HCT116 (cell line): Measurements from ENCODE around the gene PGGHG. TPM values are rescaled to one million over a fixed set of nuclear protein-coding genes. Genes with fewer than 3 reads are reported as not detected.

Experiments
- ATAC-seq: fragments of 200-7000 bp; cut with Tn5 transposase; 2 replicates; pipeline ENCODE4 v1.9.1; 2020; ENCODE audit warnings: mild to moderate bottlenecking, moderate library complexity
- BruUV-seq: library from RNA; stranded (reverse); fragments of 400-500 nt; replicated peaks from 2 replicates; lab custom pipeline; 2021; lab: Mats Ljungman, UMichigan
- CTCF ChIA-PET: fragments of 300-600 bp; sonication (Branson Sonifier 250); formaldehyde crosslinking; loops from one replicate; lab custom pipeline; 2021; ENCODE audit warnings: antibody characterized with exemption; lab: Charles Lee
- POLR2A ChIA-PET: fragments of 300-600, 350-600 bp; sonication (Branson Sonifier 250); formaldehyde crosslinking; loops from one replicate; lab custom pipeline; 2021; ENCODE audit warnings: antibody characterized with exemption; lab: Charles Lee
- RAD21 ChIA-PET, 2 experiments: fragments of 300-600 bp; sonication (Branson Sonifier 250); formaldehyde crosslinking; loops; one replicate each; lab custom pipeline; 2023; ENCODE audit warnings: low total read pairs in 2 of 2; ENCODE audit not compliant: uncharacterized antibody in 2 of 2, unreplicated experiment in 2 of 2, low non-redundant PET in 1 of 2; lab: Charles Lee
- DNase-seq: peaks from one replicate; pipeline ENCODE4 v3.0.0-alpha.2; 2010; ENCODE audit warnings: low read depth, low spot score
- H2AFZ ChIP-seq: fragments of 200-600 bp; shearing (Covaris generic), sonication (generic); 2 replicates; pipeline ENCODE4 v1.6.1; 2017; ENCODE audit warnings: low read depth, mixed run types, mixed read lengths, antibody characterized with exemption, low read length; ENCODE audit not compliant: poor library complexity, severe bottlenecking
- H3K27ac ChIP-seq: 2 replicates; pipeline ENCODE4 v1.5.1; 2012; ENCODE audit warnings: low read depth, low read length
- H3K27me3 ChIP-seq: fragments of 200-600 bp; sonication (generic); 2 replicates; pipeline ENCODE4 v1.6.1; 2016; ENCODE audit warnings: mixed run types, low read length, mixed read lengths; ENCODE audit not compliant: insufficient read depth
- H3K36me3 ChIP-seq, 2 experiments: fragments of 200-500 bp in 1 of 2; fragments of 200-600 bp in 1 of 2; sonication (Bioruptor generic) in 1 of 2; sonication (generic) in 1 of 2; 2 replicates each; pipeline versions ENCODE4 v1.5.1 to v1.6.1; 2014 to 2016; ENCODE audit warnings: low read length in 2 of 2, inconsistent platforms in 1 of 2, mixed read lengths in 1 of 2, mixed run types in 1 of 2; ENCODE audit not compliant: insufficient read depth in 2 of 2, control insufficient read depth in 1 of 2
- H3K4me1 ChIP-seq, 2 experiments: fragments of 200-600 bp in 1 of 2; sonication (generic) in 1 of 2; 2 replicates each; pipeline versions ENCODE4 v1.5.1 to v1.6.1; 2012 to 2017; ENCODE audit warnings: low read length in 2 of 2, inconsistent platforms in 1 of 2, mild to moderate bottlenecking in 1 of 2, mixed read lengths in 1 of 2, mixed run types in 1 of 2, moderate library complexity in 1 of 2; ENCODE audit not compliant: insufficient read depth in 2 of 2, control insufficient read depth in 1 of 2
- H3K4me2 ChIP-seq: fragments of 200-600 bp; sonication (generic); 2 replicates; pipeline ENCODE4 v1.6.1; 2017; ENCODE audit warnings: mixed run types, low read length, mixed read lengths
- H3K4me3 ChIP-seq, 2 experiments: fragments of 200-600 bp in 1 of 2; sonication (generic) in 1 of 2; replicated peaks in 1 of 2; 2 replicates each; pipeline ENCODE4 v1.5.1; 2011 to 2016; ENCODE audit warnings: low read length in 2 of 2, control low read depth in 1 of 2, low read depth in 1 of 2, mild to moderate bottlenecking in 1 of 2, mixed read lengths in 1 of 2, mixed run types in 1 of 2
- H3K79me2 ChIP-seq: fragments of 200-600 bp; sonication (generic); 2 replicates; pipeline ENCODE4 v1.6.1; 2017; ENCODE audit warnings: mild to moderate bottlenecking, mixed run types, low read length, moderate library complexity, mixed read lengths; ENCODE audit not compliant: insufficient read depth
- H3K9ac ChIP-seq: fragments of 200-600 bp; sonication (generic); 2 replicates; pipeline ENCODE4 v1.6.1; 2016; ENCODE audit warnings: low read length, mixed read lengths
- H3K9me2 ChIP-seq: fragments of 200-600 bp; sonication (generic), shearing (Covaris generic); 2 replicates; pipeline ENCODE4 v1.6.1; 2017; ENCODE audit warnings: mixed run types, mild to moderate bottlenecking, moderate library complexity; ENCODE audit not compliant: insufficient read depth
- H3K9me3 ChIP-seq, 2 experiments: fragments of 200-500 bp in 1 of 2; fragments of 200-600 bp in 1 of 2; sonication (Bioruptor generic) in 1 of 2; sonication (generic) in 1 of 2; 2 replicates each; pipeline ENCODE4 v1.6.1; 2014 to 2017; ENCODE audit warnings: low read length in 2 of 2, mixed read lengths in 2 of 2, inconsistent platforms in 1 of 2, low read depth in 1 of 2, mild to moderate bottlenecking in 1 of 2, mixed run types in 1 of 2, moderate library complexity in 1 of 2; ENCODE audit not compliant: control insufficient read depth in 1 of 2, insufficient read depth in 1 of 2
- H4K20me1 ChIP-seq: fragments of 200-600 bp; sonication (generic), shearing (Covaris generic); 2 replicates; pipeline ENCODE4 v1.6.1; 2017; ENCODE audit warnings: mixed run types, mild to moderate bottlenecking, moderate library complexity; ENCODE audit not compliant: insufficient read depth
- CEBPB ChIP-seq: IDR thresholded peaks from 2 replicates; pipeline ENCODE4 v1.6.1; 2012; ENCODE audit warnings: low read depth
- EZH2 ChIP-seq: fragments of 200-600 bp; sonication (generic); IDR thresholded peaks from 2 replicates; pipeline ENCODE4 v1.6.1; 2017; ENCODE audit warnings: antibody characterized with exemption, mixed run types
- FOSL1 ChIP-seq: IDR thresholded peaks from 2 replicates; pipeline ENCODE4 v1.6.1; 2012; ENCODE audit warnings: low read depth
- POLR2AphosphoS5 ChIP-seq: IDR thresholded peaks from 2 replicates; pipeline ENCODE4 v1.6.1; 2011; ENCODE audit warnings: mild to moderate bottlenecking, low read depth, low read length, moderate library complexity
- RAD21 ChIP-seq: IDR thresholded peaks from 2 replicates; pipeline ENCODE4 v1.6.1; 2012; ENCODE audit warnings: low read depth, mild to moderate bottlenecking
- SP1 ChIP-seq: IDR thresholded peaks from 2 replicates; pipeline ENCODE4 v1.6.1; 2012; ENCODE audit warnings: low read depth
- TCF7L2 ChIP-seq: IDR thresholded peaks from 2 replicates; pipeline ENCODE4 v1.7.0; 2011; ENCODE audit warnings: borderline replicate concordance, inconsistent platforms; ENCODE audit not compliant: insufficient read depth, insufficient read length; ENCODE audit errors: extremely low read depth
- ZFX ChIP-seq: fragments of 450-650 bp; IDR thresholded peaks from 2 replicates; pipeline ENCODE4 v1.6.1; 2017
- ZNF274 ChIP-seq: fragments of 200-500 bp; sonication (Bioruptor generic); IDR thresholded peaks from 2 replicates; pipeline ENCODE4 v1.6.1; 2014; ENCODE audit warnings: mild to moderate bottlenecking, low read depth, low read length, inconsistent platforms
- intact Hi-C: fragments of 100-400 bp; cut with micrococcal nuclease; formaldehyde crosslinking; loops from 2 replicates; pipeline ENCODE4 v1.10.0; 2022
- total RNA-seq: library from RNA; stranded (reverse); gene quantifications from one replicate; pipeline ENCODE4 v1.2.1, GENCODE V29; 2021; ENCODE audit not compliant: unreplicated experiment
- TF ChIP-seq, protein P1 (sequence below): IDR thresholded peaks from 2 replicates; pipeline ENCODE4 v1.6.1; 2012; ENCODE audit warnings: low read depth
- TF ChIP-seq, protein P2 (sequence below): IDR thresholded peaks from 2 replicates; pipeline ENCODE4 v1.6.1; 2012
- TF ChIP-seq, protein P3 (sequence below), 3 experiments: fragments of 200-600 bp in 1 of 3; sonication (generic) in 1 of 3; IDR thresholded peaks in 2 of 3; conservative IDR thresholded peaks in 1 of 3; 2 replicates each; pipeline ENCODE4 v1.5.1; 2012 to 2017; ENCODE audit warnings: low read depth in 2 of 3, low read length in 2 of 3, antibody characterized with exemption in 1 of 3, borderline replicate concordance in 1 of 3, control low read depth in 1 of 3, mild to moderate bottlenecking in 1 of 3, mixed read lengths in 1 of 3, mixed run types in 1 of 3, moderate library complexity in 1 of 3; ENCODE audit not compliant: insufficient read depth in 1 of 3

Gene PGGHG
- total RNA-seq, 1 experiment from 2014 or later: 57.5 TPM

DNA sequence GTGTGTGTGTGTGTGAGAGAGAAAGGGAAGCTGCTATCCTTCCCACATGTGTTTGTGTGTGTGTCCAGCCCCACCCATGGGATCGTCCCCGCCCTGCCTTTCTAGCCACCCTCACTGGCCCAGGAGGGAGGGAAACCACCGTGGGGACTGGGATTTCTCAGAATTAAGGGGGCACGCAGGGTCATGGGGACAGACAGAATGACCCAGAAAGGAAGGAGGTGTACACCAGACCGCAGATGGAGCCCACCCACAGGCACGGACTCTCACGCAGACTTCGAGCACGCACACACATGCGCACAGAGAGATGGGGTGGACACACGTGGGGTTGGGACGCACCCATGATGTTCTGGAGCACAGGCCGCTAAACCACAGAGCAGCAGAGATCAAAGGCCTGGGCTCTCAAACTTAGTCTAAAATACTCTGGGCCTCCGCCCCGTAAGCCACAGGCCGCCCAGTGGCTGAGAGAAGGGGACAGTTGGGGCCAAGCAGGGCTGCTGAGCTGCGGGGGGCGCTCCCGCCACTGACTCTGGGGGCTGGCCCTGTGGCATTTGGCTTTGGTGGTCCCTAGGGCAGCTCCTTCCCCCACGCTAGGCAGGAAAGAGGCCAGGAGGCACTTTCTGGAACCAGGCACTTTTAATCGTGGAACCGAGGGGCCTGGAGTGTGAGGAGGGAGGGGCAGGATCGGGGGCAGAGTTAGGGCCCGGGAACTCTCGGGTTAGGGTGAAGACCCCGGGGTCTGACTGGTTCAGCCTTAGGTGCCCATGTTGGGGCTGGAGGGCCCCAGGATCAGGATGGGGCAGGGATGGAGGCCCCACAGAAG lies 8.9 kb downstream of the PGGHG start:
- no peak overlapping the region for H2AFZ ChIP-seq
- POLR2A ChIA-PET: interaction anchor here (1.3 kb wide), 1 partner anchor 10 kb away, joined by 3 read pairs; the partner anchor contains the start of gene IFITM2
- RAD21 ChIA-PET: no interaction called here
- no peaks in the 10 kb centered on the region for H3K27me3 ChIP-seq
- peak; percentile 10; the same call in 1 of the 2 replicates for ATAC-seq
- BruUV-seq: no TSS peak
- H3K36me3 ChIP-seq: peaks cover 0 to 5% of the 10 kb centered on the region in 2 experiments; a peak in 2 of 4 replicates
- no peak overlapping the region; the same call in 1 of the 2 replicates for H3K27ac ChIP-seq
- no peaks in the 10 kb centered on the region for H3K79me2 ChIP-seq
- no peak for DNase-seq
- CTCF ChIA-PET: no interaction called here
- peaks cover 0 to 3% of the 10 kb centered on the region in 2 experiments; a peak in 1 of 4 replicates for H3K4me1 ChIP-seq
- H3K9me3 ChIP-seq: no peaks in the 10 kb centered on the region
- H3K9me2 ChIP-seq: no peaks in the 10 kb centered on the region
- intact Hi-C loops: no loop called here
- H4K20me1 ChIP-seq: no peaks in the 10 kb centered on the region
- TF ChIP-seq CEBPB (no peak), TCF7L2 (no peak), FOSL1 (no peak), ZFX (no peak), RAD21 (no peak), ZNF274 (no peak), POLR2AphosphoS5 (no peak), EZH2 (no peak), SP1 (no peak)
- TF ChIP-seq, protein P1, sequence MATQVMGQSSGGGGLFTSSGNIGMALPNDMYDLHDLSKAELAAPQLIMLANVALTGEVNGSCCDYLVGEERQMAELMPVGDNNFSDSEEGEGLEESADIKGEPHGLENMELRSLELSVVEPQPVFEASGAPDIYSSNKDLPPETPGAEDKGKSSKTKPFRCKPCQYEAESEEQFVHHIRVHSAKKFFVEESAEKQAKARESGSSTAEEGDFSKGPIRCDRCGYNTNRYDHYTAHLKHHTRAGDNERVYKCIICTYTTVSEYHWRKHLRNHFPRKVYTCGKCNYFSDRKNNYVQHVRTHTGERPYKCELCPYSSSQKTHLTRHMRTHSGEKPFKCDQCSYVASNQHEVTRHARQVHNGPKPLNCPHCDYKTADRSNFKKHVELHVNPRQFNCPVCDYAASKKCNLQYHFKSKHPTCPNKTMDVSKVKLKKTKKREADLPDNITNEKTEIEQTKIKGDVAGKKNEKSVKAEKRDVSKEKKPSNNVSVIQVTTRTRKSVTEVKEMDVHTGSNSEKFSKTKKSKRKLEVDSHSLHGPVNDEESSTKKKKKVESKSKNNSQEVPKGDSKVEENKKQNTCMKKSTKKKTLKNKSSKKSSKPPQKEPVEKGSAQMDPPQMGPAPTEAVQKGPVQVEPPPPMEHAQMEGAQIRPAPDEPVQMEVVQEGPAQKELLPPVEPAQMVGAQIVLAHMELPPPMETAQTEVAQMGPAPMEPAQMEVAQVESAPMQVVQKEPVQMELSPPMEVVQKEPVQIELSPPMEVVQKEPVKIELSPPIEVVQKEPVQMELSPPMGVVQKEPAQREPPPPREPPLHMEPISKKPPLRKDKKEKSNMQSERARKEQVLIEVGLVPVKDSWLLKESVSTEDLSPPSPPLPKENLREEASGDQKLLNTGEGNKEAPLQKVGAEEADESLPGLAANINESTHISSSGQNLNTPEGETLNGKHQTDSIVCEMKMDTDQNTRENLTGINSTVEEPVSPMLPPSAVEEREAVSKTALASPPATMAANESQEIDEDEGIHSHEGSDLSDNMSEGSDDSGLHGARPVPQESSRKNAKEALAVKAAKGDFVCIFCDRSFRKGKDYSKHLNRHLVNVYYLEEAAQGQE: no peak
- TF ChIP-seq, protein P2, sequence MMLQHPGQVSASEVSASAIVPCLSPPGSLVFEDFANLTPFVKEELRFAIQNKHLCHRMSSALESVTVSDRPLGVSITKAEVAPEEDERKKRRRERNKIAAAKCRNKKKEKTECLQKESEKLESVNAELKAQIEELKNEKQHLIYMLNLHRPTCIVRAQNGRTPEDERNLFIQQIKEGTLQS: no peak
- TF ChIP-seq, protein P3, sequence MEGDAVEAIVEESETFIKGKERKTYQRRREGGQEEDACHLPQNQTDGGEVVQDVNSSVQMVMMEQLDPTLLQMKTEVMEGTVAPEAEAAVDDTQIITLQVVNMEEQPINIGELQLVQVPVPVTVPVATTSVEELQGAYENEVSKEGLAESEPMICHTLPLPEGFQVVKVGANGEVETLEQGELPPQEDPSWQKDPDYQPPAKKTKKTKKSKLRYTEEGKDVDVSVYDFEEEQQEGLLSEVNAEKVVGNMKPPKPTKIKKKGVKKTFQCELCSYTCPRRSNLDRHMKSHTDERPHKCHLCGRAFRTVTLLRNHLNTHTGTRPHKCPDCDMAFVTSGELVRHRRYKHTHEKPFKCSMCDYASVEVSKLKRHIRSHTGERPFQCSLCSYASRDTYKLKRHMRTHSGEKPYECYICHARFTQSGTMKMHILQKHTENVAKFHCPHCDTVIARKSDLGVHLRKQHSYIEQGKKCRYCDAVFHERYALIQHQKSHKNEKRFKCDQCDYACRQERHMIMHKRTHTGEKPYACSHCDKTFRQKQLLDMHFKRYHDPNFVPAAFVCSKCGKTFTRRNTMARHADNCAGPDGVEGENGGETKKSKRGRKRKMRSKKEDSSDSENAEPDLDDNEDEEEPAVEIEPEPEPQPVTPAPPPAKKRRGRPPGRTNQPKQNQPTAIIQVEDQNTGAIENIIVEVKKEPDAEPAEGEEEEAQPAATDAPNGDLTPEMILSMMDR (IDR thresholded peaks at IDR 0.05 in 2 of 3, conservative IDR thresholded peaks at IDR 0.05 in 1 of 3; ENCODE audit: borderline replicate concordance in 1 of 3, insufficient read depth in 1 of 3, low read depth in 2 of 3, low read length in 2 of 3): no peak
- H3K4me2 ChIP-seq: no peak overlapping the region
- no peak overlapping the region for H3K4me3 ChIP-seq
- no peak overlapping the region for H3K9ac ChIP-seq
